Right lobe of liver (tissue), 6 donors: ENCODE measurements around the gene WNT9B. TPM values are rescaled to one million over a fixed set of nuclear protein-coding genes. Genes with fewer than 3 reads are reported as not detected.

ENCODE experiments used
- ATAC-seq, 4 donors: fragments of 200-7000 bp; cut with Tn5 transposase; one replicate each; pipeline ENCODE4 v1.9.1; 2020; ENCODE audit warnings: mild to moderate bottlenecking in 4 of 4, moderate library complexity in 4 of 4
- DNase-seq, 3 donors: peaks; one replicate each; pipeline ENCODE4 v3.0.0-alpha.2; 2020
- H3K27ac ChIP-seq, 3 donors: fragments of 200-600 bp; one replicate each; pipeline ENCODE4 v1.8.0; 2022
- H3K27me3 ChIP-seq, 2 donors: fragments of 200-600 bp; one replicate each; pipeline ENCODE4 v1.8.0; 2022
- H3K36me3 ChIP-seq, 4 donors: fragments of 200-600 bp; sonication (generic) in 1 of 4; one replicate each; pipeline versions ENCODE4 v1.5.1 to v1.8.0; 2017 to 2022; ENCODE audit warnings: control low read depth in 1 of 4
- H3K4me1 ChIP-seq, 4 donors: fragments of 200-600 bp; sonication (generic) in 1 of 4; one replicate each; pipeline versions ENCODE4 v1.5.1 to v1.8.0; 2017 to 2022; ENCODE audit warnings: control low read depth in 1 of 4
- H3K4me3 ChIP-seq, 3 donors: fragments of 200-600 bp; one replicate each; pipeline ENCODE4 v1.8.0; 2022
- H3K9me3 ChIP-seq, 4 donors: fragments of 200-600 bp; sonication (generic) in 1 of 4; one replicate each; pipeline versions ENCODE4 v1.5.1 to v1.8.0; 2017 to 2022; ENCODE audit warnings: control low read depth in 1 of 4
- CTCF ChIP-seq, 4 donors: fragments of 200-600 bp in 3 of 4; fragments of 450-650 bp in 1 of 4; IDR thresholded peaks; one replicate each; pipeline versions ENCODE4 v1.5.1 to v1.8.0; 2016 to 2022; ENCODE audit warnings: antibody characterized with exemption in 4 of 4, mild to moderate bottlenecking in 2 of 4
- POLR2A ChIP-seq: fragments of 450-650 bp; IDR thresholded peaks from one replicate; pipeline ENCODE4 v1.6.1; 2017; ENCODE audit warnings: antibody characterized with exemption, mild to moderate bottlenecking
- WGBS: methylation state at CpG from one replicate; pipeline ENCODE4 v1.1.6; 2018; ENCODE audit warnings: low coverage, low lambda C conversion rate; ENCODE audit not compliant: insufficient coverage; ENCODE audit errors: missing lambda C conversion rate; 5-methylcytosine and 5-hydroxymethylcytosine counted together
- intact Hi-C, 2 donors: fragments of 100-400 bp; cut with DNase I; formaldehyde crosslinking; loops; one replicate each; pipeline versions ENCODE4 v1.11.2 to v1.14.1; 2022
- total RNA-seq, 6 experiments: library from RNA; depleted of rRNA in 2 of 6; stranded (reverse); fragments of >200 nt in 2 of 6; fragmentation: NEBNext Ultra II Directional in 3 of 6; extraction: Animal tissue kit (Norgen Biotek cat#: 25700) in 3 of 6; gene quantifications; one replicate each; pipeline versions ENCODE4 v1.1.0 to v1.2.4, GENCODE V29; 2016 to 2023
- donor health status: DM: no; HTN: yes; CAD: no.
- donor health status: DM: no; HTN: no; CAD: no.
- donor health status: DM: no; HTN: no; CAD: no.
- donor health status: DM: no; HTN: yes; CAD: no.
- donor health status: DM: no; HTN: yes; CAD: no.

The WNT9B gene
- total RNA-seq, 6 experiments from 2014 or later, result 0.55 to 1.7 (median 1.2) TPM; not detected in 3

- H3K9me3 ChIP-seq, result no peaks in the 10 kb centered on the region
- no peaks in the 10 kb centered on the region for H3K36me3 ChIP-seq
- ATAC-seq (no peak), DNase-seq (no peak)
- intact Hi-C loops, result no loop called here
- no peak overlapping the region for H3K27ac ChIP-seq
- H3K4me1 ChIP-seq, result peaks cover 0 to 19% (median 5%) of the 10 kb centered on the region in 4 donors
- TF ChIP-seq POLR2A (no peak), CTCF (IDR thresholded peaks at IDR 0.05) (no peak)
- H3K27me3 ChIP-seq, result peaks cover 8 to 30% of the 10 kb centered on the region in 2 donors
- H3K4me3 ChIP-seq, result no peak overlapping the region
- 9% methylated on average over 5 of the region's 5 CpGs for WGBS
Observed at GRCh38 chr17:46817901-46818209, 33.5 kb upstream of the WNT9B start.

GRCh38 chr17:46818316-46818928 lies 33.0 kb upstream of the WNT9B start, which contains the start of gene WNT3:
Gene WNT3 (minus strand): TSS chr17:46818692. CDS start chr17:46818597, 95 bp downstream.
- Histone ChIP-seq H3K27me3 (peaks cover 8 to 30% of the 10 kb centered on the region in 2 donors), H3K4me1 (peaks cover 0 to 19% (median 5%) of the 10 kb centered on the region in 4 donors), H3K4me3 (peak within 1 kb of the TSS; percentile 4 to 26 (median 8)), H3K36me3 (no peaks in the 10 kb centered on the region), H3K9me3 (no peaks in the 10 kb centered on the region), H3K27ac (no peak within 1 kb of the TSS)
- DNase-seq, result peak in 1 of 3 donors; percentile 32
- 7% methylated on average over 9 of the region's 47 CpGs for WGBS
- intact Hi-C loops, result no loop called here
- peak in 2 of 4 donors; percentile 8 to 20 for ATAC-seq
- TF ChIP-seq CTCF (IDR thresholded peaks at IDR 0.05) (no peak), POLR2A (no peak)

GRCh38 chr17:46818929-46819859 lies 32.2 kb upstream of the WNT9B start:
- 27% methylated on average over 3 of the region's 72 CpGs for WGBS
- DNase-seq, result no peak
- Histone ChIP-seq H3K36me3 (no peaks in the 10 kb centered on the region), H3K9me3 (no peaks in the 10 kb centered on the region), H3K27me3 (peaks cover 8 to 30% of the 10 kb centered on the region in 2 donors), H3K4me3 (peak overlapping the region; percentile 4 to 26 (median 8)), H3K27ac (no peak overlapping the region), H3K4me1 (peaks cover 0 to 19% (median 5%) of the 10 kb centered on the region in 4 donors)
- peak in 3 of 4 donors; percentile 16 to 43 (median 39) for ATAC-seq
- TF ChIP-seq CTCF (IDR thresholded peaks at IDR 0.05) (no peak), POLR2A (no peak)
- intact Hi-C loops, result no loop called here

DNA sequence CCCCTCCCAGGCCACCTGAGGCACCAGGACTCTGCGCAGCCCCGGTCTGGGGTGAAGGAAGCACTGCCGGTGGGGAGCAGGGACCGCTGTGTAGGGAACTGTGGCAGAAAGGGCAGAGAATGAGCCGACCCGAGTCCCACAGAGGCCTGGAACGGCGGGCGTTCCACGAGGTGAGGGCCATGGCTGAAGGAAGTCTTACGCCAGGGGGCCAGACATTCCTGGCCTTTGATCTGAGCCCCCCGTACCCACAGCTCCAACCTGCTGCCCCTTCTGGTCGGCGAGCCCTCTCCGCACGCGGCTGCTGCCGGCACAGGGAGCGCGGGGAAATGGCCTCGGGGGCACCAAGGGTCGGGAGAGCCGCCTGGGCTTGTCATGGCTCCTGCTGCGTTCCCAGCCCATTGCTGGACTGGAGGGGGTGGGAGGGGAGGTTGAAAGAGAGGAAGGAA lies 31.5 kb upstream of the WNT9B start:
- Histone ChIP-seq H3K9me3 (no peaks in the 10 kb centered on the region), H3K27me3 (peaks cover 8 to 30% of the 10 kb centered on the region in 2 donors), H3K4me1 (peaks cover 0 to 19% (median 5%) of the 10 kb centered on the region in 4 donors), H3K36me3 (no peaks in the 10 kb centered on the region), H3K4me3 (no peak overlapping the region), H3K27ac (no peak overlapping the region)
- ATAC-seq (no peak), DNase-seq (no peak)
- intact Hi-C loops, result no loop called here
- TF ChIP-seq POLR2A, result no peak
- TF ChIP-seq CTCF (IDR thresholded peaks at IDR 0.05), result no peak
- WGBS, result 15% methylated on average over 13 of the region's 24 CpGs
